NCI-H510A treated with DMSO at 0.1 percent for 48 hours (cell line): ENCODE results near the gene WDR49.

Experiments used
- DNase-seq: peaks from one replicate; lab custom pipeline; 2025; lab: John Stamatoyannopoulos, UW

The WDR49 gene

DNA sequence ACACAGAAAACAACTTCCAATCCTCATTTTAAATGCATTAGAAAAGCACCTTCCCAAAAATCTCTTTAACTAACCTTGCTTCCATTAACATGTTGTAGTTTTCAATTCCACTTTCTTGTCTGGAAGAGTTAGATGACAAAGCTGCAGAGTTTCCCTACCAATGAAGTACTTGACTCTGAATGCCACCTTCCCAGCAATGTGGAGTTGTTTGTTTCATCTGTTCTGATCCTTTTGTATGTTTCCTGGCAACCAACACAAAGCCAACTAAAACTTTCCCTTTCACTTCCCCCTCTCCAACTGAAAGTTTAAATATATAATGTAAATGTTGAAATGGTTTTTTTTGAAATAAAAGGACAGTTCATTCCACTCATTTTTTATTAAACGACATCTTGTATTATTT, at the start of gene WDR49:
Gene WDR49 (minus strand): TSS at position 183 of the 400 bp plus-strand sequence. CDS start 517 bp downstream, outside the sequence.
- DNase-seq, result peak; percentile 39

DNA sequence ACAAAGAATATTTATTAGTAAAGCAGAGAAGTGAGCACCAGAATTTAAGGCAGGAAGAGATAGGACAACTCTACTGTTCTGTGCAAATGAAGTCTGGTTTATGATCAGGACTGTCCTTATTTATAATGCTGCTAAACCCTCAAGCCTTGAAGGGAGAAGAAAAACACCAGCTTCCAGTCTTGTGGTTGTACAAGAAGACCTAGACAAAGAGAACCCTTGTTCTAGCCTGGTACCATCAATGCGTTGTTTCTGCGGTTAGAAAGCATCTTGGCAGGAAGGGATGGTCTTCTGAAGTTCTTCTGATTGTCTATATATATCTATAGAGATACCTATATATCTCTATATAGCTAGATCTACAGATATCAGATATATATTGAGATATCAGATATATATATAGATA, 47.2 kb upstream of the WDR49 start:
- no peak for DNase-seq

DNA sequence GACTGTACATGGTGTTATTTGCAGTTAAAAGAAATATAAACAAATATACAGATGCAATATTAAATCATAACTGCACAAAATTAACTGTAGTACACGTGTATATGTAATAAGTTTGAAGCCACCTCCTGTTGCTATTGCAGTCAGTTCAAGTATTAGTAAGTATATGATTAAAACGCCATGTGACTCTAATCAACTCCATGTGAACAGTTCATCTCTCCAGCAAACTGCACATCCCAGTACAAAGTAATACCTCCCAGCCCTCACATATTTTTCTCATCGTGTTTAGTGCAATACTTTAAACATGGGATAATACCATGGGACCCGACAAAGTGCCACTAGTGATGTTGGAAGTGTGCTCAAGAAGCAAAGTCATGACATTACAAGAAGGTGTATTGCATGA, 46.3 kb upstream of the WDR49 start:
- DNase-seq, result no peak

DNA sequence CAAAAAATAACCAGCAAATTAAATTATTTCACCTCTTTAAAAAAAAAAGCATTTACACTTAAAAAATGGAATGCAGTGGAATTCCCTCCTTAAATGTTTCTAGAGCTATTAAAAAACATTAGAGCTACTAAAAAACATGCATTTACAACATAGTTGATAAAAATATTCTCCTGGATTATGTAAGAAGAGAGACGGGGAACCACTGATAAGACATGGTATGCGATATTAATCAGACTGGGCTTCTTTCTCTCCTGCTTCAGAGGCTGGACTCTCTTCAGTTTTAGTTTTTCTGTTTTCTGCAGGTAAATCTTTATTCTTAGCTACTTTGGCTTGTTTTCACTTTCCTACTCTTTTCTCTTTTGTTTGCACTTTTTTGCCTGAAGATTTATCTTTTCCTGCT, 40.4 kb upstream of the WDR49 start:
- DNase-seq, result no peak

DNA sequence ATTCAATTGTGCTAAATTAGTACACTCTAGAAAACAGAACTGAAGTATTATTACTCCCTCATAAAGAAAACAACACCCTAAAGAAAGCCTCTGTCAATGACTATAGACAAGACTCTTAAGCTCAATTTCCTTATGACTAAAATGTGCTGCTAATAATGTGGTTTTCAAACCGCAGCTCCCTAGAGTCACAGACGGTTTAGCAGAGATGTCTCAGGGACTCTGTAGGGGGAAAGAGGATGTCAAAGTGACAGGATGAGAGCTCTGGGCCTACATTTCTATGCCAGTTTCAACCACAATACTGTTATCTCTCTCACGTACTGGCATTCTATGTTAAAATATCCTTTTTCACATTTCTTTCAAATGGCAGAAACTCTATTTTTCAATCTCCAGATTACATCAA, 37.6 kb upstream of the WDR49 start:
- DNase-seq, result no peak

DNA sequence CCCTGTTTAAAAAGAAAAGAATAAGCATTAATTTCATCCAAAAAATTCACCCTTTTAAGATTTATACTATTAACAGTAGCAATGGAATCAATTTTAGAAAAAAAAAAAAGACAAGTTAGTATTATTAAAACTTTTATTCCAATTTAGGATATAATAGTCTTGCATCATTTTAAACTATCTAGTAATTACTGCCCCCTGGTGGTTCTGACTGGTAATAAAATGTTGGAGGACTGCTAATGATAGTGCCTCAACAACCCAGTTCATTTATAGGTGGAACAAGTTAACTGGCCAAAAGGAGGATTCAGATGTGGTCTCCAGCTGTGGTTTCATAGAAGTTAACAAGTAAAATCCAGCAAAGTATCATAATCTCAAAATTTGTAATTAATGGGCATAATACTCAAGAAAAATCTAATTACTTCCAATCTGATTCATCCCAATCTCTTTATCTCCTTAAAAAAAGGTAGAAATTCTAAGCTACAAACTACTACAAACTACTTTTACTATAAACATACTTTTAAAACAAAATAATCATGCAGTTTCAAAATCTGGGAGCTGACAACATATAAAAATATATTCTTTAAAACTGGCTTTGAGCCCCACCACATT, 30.7 kb upstream of the WDR49 start:
- peak; percentile 66 for DNase-seq

DNA sequence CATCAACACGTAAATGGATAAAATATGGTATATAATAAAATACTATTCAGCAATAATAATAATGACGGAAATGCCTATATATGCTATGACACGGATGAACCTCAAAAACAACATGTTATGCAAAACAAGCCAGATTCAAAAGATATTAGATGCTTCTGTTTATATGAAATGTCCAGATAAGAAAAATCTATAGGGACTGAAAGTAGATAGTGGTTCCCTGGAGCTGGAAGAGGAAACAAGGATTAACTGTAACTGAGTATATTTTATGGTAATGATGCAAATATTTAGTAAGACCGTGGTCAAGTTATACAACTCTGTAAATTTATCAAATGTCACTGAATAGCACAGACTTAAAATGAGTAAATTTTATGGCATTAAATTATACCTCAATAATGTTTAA, 25.8 kb upstream of the WDR49 start:
- DNase-seq, result no peak

DNA sequence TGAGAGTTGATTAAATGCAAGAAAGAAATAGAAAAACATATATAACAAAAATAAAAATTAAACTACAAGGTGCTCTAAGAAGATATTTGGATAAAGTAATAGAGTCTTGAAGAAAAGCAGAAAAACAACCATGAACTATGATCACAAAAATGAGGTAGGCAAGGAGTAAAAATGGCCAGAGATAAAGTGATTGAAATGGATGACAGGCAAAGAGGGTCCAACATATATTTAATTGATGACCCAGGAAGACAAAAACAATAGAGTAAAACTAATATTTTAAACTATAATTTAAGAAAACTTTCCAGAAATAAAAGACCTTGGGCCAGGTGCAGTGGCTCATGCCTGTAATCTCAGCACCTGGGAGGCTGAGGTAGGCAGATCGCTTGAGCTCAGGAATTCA, 22.1 kb upstream of the WDR49 start:
- no peak for DNase-seq

DNA sequence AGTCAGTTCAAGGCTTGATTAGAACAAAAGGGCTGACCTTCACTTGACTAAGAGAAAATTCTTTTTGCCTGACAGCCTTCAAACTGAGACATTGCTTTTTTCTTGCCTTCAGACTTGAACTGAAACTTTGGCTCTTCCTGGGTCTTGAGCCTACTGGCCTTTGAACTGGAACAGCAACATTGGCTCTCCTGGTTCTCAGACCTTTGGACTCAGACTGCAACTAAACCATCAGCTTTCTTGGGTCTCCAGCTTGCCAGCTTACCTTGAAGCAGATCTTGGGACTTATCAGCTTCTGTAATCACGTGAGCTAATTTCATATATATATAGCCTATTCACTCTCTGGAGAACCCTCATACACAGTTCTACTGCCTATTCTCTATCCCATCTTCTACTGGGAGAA, 19.5 kb upstream of the WDR49 start:
- no peak for DNase-seq

DNA sequence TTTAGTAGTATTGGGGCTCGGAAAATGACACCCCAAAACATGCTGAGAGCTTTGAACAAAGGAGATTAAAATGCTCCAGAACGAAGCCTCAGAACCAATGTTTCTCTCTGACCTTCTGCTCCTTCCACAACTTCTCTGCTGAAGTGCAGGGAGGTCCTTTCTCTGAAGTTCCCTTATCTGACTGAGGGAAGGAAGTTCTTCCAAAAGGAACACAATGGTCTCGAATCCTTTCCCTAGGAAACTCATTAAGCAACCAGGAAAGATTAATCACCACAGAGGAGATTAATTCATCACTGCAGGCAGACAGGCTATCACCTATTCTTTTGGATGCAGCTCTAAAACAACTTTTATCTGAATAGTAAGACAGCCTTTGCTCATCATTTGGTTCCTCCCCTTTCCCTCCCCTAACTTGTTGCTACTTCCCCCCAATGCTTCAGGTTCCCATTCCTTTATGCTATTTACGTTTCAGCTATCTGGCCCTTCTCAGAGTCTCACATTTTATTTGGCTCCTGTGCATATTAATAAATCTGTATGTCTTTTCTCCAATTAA, 18.2 kb upstream of the WDR49 start:
- DNase-seq, result no peak

DNA sequence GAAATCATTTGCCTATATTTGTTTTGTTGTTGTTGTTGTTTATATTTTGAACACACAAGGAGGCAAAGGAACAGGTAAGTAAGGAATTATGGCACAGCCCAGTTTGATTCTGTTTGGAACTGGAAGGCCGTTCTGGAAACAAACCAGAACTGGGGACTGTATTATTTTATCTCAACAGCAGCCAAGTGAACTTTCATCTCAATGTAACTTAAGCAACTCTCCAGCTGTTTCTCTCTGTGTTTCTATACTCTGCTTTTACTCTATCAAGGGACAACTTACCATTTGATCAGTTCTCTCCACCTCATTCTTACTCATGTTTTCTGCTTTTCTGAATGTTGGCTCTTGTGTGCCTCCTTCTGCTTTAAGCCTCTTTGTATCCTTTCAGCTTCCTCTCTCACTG, 16.0 kb upstream of the WDR49 start:
- DNase-seq, result no peak

DNA sequence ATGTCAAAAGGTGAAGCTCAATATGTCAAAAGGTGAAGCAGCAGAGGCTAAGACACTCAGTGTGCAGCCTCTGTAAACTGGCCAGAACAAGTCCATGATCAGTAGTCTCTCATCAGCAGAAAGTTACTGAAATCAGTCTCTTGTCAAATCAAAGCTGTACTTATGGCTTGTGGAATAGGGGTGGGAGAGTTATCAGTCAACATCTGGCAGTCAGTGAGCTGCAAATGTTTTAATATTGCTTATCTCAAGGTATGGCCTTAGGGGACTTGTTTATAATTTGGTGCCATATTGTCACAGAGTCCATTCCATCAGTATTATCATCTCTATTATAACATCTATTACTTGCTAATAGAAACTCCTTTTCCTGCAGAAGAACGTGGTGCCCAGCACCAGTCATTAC, 14.9 kb upstream of the WDR49 start:
- no peak for DNase-seq

DNA sequence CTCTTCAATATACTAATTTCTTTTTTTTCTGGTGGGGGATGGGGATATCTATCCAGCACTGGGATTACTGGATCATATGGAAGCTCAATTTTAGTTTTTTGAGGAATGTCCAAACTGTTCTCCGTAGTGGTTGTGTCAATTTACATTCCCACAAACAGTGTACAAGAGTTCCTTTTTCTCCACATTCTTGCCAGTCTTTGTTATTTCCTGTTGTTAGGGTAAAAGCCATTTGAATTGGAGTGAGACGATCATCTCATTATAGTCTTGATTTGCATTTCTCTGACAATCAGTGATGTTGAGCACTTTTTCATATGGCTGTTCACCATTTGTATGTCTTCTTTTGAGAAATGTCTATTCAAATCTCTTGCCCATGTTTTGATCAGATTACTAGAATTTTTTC, 12.8 kb upstream of the WDR49 start:
- no peak for DNase-seq

DNA sequence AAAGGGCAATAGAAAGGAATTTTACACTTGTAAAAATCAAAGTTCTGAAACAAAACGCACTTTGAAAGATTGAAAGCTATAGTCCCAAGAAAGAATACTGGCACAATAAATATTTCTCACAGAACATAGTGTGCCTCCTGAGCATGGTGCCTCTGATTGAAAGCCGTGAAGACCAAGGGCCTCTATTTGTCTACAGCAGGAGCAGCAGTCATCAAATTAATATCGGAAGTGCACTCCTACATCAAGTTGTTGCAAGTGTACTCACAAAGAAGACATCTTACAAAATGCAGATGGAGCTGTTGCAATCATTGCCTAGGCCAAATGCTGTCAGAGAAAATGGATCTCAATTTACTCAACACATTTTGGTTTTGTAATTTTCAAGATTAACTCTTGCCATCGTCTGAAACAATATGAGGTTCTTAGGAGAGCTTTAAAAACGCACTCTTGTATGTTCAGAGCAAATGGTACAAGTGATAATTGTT, 9.2 kb upstream of the WDR49 start:
- no peak for DNase-seq

DNA sequence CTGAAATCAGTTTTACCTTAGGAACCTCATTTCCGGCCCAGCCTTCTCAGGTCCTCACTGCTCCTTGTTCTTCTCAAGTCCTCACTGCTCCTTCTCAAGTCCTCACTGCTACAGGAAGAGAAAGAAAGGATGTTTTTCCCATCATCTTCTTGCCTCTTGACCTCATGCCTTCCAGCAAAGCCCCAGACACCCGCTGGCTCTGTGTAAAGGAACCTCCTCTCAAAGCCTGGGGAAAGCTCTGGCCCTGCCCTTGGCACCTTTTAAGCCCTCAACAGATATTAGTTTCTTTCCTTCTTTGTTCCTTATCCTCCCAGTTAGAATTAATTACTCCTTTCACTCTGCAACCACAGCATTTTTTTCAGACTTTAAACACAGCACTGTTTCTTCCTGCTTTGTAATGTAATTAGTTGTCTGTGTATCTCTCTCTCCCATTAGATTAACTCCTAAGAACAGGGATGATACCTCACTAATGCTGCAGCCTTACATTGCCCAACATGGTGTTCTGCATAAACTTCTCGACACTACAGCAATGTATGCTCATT, 4.0 kb upstream of the WDR49 start:
- DNase-seq, result no peak

DNA sequence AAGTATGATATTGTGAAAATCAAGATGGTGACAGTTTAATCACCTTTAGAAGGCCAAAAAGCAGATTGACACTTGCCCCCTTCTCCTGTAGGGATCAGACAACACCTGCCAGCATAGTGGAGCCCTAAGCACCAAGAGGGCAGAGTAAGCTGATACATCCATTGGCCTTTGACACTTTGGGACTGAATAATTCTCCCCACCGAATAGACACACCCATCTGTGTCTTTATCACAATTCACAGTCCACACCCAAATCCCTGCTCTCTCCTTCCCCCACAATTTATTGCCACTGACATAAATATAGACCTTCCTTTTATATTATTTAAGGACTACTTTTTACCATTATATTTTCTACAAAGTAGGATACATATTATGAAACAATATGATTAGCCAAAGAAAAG, 3.1 kb upstream of the WDR49 start:
- no peak for DNase-seq

DNA sequence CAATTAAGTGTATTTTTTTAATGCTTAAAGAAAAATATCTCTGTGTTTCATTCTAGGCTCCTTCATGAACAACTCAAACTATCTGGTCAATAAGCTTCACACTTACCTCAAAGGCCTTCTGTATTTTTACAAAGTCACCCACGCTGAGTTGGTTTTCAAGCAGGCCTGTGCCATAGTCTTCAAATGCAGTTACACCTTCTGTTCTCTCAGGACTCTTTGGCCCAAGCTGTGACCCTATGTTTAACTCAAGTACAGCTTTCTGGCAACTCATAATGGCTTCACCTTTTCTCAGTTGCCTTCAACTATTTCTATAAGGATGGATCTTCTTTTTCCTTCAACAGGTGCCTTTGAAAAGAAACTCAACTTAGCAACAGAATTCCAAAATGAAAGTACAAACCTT, 587 bp downstream of the WDR49 start:
- DNase-seq, result no peak

DNA sequence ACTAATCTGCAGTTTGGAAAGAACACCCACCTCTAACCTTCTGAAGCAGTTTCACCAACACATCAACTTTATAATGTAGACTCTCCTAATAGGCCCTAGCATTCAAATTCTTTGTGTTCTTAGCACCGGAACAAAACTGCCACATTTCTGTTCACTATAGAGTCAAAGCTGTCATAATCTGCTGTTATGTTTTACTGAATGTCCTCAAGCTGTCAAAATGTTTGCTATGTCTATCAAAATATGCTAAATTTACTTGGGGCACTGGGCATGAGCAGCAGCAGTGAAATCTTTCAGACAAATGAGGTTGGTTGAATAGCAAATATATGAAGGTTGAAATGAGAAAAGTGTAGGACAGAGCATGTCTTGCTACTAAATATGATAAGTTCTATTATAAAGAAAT, 1.9 kb downstream of the WDR49 start:
- no peak for DNase-seq

DNA sequence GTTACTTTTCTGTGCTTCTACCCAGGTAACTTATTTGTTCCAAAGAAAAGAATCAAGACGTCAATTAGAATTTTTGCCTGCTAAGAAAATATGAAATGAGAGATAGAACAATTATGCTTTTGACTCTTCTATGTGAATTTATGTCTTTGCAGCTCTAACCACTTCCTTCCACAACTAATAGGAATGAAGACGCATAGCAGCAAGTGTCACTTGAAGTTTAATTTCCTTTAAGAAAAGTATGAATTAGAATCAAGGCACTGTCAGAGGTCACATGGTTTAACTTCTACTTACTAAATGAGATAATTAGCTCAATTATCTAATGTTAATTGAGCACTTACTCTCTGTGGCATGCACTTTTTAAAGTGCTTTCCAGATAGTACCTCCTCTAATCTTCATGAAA, 3.3 kb downstream of the WDR49 start:
- no peak for DNase-seq

DNA sequence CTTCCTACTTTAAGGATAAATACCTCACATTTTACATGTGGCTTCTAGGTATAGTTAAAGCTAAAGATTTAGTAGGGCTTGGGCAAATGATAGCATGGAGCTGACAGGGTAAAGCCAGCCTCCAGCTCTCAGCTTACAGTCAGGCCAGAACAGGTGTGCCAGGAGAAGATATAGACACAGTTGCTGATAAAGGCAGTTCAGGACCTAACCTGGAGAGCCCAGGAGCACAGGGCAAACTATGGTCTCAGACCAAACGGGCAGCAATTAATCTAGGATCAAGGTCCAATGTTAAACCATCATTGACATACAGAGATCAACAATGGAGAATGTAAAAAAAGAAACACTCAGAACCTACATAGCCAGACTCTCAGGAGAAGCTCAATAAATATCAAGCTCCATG, 4.0 kb downstream of the WDR49 start:
- no peak for DNase-seq

DNA sequence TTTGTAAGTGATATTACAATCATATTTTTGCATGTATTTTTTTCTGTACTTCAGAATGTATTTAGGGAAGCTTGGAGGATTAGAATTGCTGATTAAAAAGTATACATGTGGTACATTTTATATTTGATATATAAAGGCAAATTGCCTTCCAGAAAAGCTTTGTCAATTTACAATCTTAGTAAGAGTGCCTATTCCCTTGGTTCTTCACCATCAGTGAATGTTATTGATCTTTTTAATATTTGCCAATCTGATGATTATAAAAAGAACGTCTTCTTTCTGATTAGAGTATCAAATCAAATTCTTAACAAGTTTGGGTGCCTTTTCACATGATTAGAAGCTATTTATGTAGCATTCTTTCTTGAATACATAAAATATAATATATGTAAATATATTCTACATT, 9.1 kb downstream of the WDR49 start:
- no peak for DNase-seq

DNA sequence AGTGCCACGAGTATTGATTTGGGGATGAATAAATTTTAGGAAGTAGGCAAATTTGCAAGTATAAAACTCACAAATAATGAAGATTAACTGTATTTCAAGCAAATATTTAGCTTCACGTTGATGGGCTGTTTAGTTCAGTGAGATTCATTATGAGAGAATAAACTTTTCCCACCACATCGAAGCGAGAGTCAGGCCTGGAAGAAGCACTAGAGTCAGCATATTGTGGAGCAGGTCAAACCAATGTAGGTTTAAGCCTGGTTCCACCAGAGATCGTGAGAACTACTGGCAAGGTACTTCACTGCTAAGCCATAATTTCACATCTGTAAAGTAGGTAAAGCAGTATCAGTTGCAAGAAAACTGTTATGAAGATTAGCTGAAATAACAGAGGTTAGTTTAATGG, 22.3 kb downstream of the WDR49 start:
- DNase-seq, result no peak

DNA sequence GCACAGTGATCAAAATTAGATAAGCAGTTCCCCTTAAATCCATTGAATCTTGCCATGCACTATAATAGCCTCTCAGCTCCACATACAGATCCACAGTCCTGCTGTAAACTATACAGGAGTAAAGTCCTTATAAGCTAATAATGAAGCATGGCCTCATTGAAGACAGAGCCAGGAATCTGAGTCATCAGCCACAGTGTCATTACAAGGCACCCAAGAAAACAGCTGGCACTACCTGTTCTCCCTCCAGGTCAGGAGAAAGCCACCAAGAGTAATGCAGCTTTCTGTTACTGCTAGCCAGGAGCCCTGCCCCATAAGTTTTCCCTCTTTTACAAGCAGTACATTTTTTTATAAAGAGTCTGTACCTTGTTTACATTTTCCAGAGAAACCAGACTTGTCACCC, 27.3 kb downstream of the WDR49 start:
- DNase-seq, result no peak

DNA sequence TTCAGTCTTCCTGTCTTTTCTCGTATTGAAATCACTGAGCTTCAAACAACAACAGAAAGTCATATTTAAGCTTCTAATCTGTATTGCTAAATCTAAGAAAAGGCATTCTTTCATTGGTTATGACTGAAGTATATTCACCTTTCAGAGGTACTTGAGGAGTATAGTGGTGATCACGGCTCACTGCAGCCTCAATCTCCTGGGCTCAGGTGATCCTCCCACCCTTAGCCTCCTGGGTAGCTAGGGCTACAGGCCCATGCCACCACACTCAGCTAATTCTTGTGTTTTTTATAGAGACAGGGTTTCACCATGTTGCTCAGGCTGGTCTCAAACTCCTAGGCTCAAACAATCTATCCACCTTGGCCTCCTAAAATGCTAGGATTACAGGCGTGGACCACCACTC, 38.7 kb downstream of the WDR49 start:
- DNase-seq, result no peak
